Activated T-cell treated with anti-CD3 and anti-CD28 coated beads, Interleukin-2, amount 50 U/mL, for 24 hours (primary cell): ENCODE results near the gene MYO3B.
"Not testable (repeated sequence)": the region's sequence is repeated elsewhere in the genome, so short reads cannot be mapped to it uniquely, and the experiment has no call there.

Experiments
- DNase-seq: peaks from one replicate; pipeline ENCODE4 v3.0.0-alpha.2; 2020
- H3K27ac Mint-ChIP-seq: 2 replicates; pipeline ENCODE4 v1.8.0; 2020; ENCODE audit warnings: mild to moderate bottlenecking, mixed read lengths
- H3K27me3 Mint-ChIP-seq: 2 replicates; pipeline ENCODE4 v1.8.0; 2020; ENCODE audit warnings: mixed read lengths
- H3K36me3 Mint-ChIP-seq: 2 replicates; pipeline ENCODE4 v1.8.0; 2020; ENCODE audit warnings: low read depth, mixed read lengths
- H3K4me1 Mint-ChIP-seq: 2 replicates; pipeline ENCODE4 v1.8.0; 2020; ENCODE audit warnings: low read depth, mixed read lengths
- H3K4me3 Mint-ChIP-seq: 2 replicates; pipeline ENCODE4 v1.8.0; 2020; ENCODE audit warnings: mild to moderate bottlenecking, moderate library complexity, mixed read lengths
- H3K9me3 Mint-ChIP-seq: 2 replicates; pipeline ENCODE4 v1.8.0; 2020; ENCODE audit warnings: mixed read lengths

MYO3B gene

GRCh38 chr2:170523506-170523905 is 345.6 kb downstream of the MYO3B start:
- Mint-ChIP-seq H3K27me3 (peaks cover 12% of the 10 kb centered on the region), H3K27ac (no peak overlapping the region), H3K4me3 (no peak overlapping the region), H3K9me3 (no peaks in the 10 kb centered on the region), H3K36me3 (no peaks in the 10 kb centered on the region), H3K4me1 (no peaks in the 10 kb centered on the region)
- no peak for DNase-seq

GRCh38 chr2:170524828-170525565 is 347.1 kb downstream of the MYO3B start:
- no peaks in the 10 kb centered on the region for H3K9me3 Mint-ChIP-seq
- DNase-seq = no peak
- H3K27me3 Mint-ChIP-seq = peaks cover 19% of the 10 kb centered on the region
- H3K4me3 Mint-ChIP-seq = no peak overlapping the region
- H3K27ac Mint-ChIP-seq = no peak overlapping the region
- H3K36me3 Mint-ChIP-seq = no peaks in the 10 kb centered on the region
- H3K4me1 Mint-ChIP-seq = no peaks in the 10 kb centered on the region

- H3K36me3 Mint-ChIP-seq = no peaks in the 10 kb centered on the region
- DNase-seq = no peak
- H3K4me1 Mint-ChIP-seq = no peaks in the 10 kb centered on the region
- H3K4me3 Mint-ChIP-seq = no peak overlapping the region
- no peaks in the 10 kb centered on the region for H3K9me3 Mint-ChIP-seq
- no peak overlapping the region for H3K27ac Mint-ChIP-seq
- H3K27me3 Mint-ChIP-seq = peaks cover 24% of the 10 kb centered on the region
Observed at GRCh38 chr2:170525566-170525900, 347.6 kb downstream of the MYO3B start.

GRCh38 chr2:170530284-170530745 is 352.4 kb downstream of the MYO3B start:
- H3K4me1 Mint-ChIP-seq = no peaks in the 10 kb centered on the region
- no peaks in the 10 kb centered on the region for H3K36me3 Mint-ChIP-seq
- H3K4me3 Mint-ChIP-seq = no peak overlapping the region
- H3K9me3 Mint-ChIP-seq = no peaks in the 10 kb centered on the region
- no peak for DNase-seq
- H3K27me3 Mint-ChIP-seq = peaks cover 25% of the 10 kb centered on the region
- H3K27ac Mint-ChIP-seq = no peak overlapping the region

GRCh38 chr2:170530803-170531564 is 353.0 kb downstream of the MYO3B start:
- no peaks in the 10 kb centered on the region for H3K36me3 Mint-ChIP-seq
- no peaks in the 10 kb centered on the region for H3K9me3 Mint-ChIP-seq
- H3K4me3 Mint-ChIP-seq = no peak overlapping the region
- peaks cover 25% of the 10 kb centered on the region for H3K27me3 Mint-ChIP-seq
- no peaks in the 10 kb centered on the region for H3K4me1 Mint-ChIP-seq
- H3K27ac Mint-ChIP-seq = no peak overlapping the region
- no peak for DNase-seq

- no peaks in the 10 kb centered on the region for H3K36me3 Mint-ChIP-seq
Observed at GRCh38 chr2:170531876-170532275, 353.9 kb downstream of the MYO3B start.

GRCh38 chr2:170533156-170533555 is 355.2 kb downstream of the MYO3B start:
- Mint-ChIP-seq H3K9me3 (no peaks in the 10 kb centered on the region), H3K4me1 (no peaks in the 10 kb centered on the region), H3K4me3 (no peak overlapping the region), H3K27me3 (peaks cover 16% of the 10 kb centered on the region), H3K36me3 (no peaks in the 10 kb centered on the region), H3K27ac (no peak overlapping the region)
- DNase-seq = no peak

More at GRCh38 chr2:170531876-170532275, 353.9 kb downstream of the MYO3B start:
- Mint-ChIP-seq H3K4me3 (no peak overlapping the region), H3K9me3 (no peaks in the 10 kb centered on the region), H3K27me3 (peaks cover 23% of the 10 kb centered on the region), H3K4me1 (no peaks in the 10 kb centered on the region), H3K27ac (no peak overlapping the region)
- DNase-seq = no peak

- peaks cover 11% of the 10 kb centered on the region for H3K27me3 Mint-ChIP-seq
- H3K4me3 Mint-ChIP-seq = no peak overlapping the region
- no peak overlapping the region for H3K27ac Mint-ChIP-seq
- H3K36me3 Mint-ChIP-seq = no peaks in the 10 kb centered on the region
- H3K9me3 Mint-ChIP-seq = no peaks in the 10 kb centered on the region
- no peaks in the 10 kb centered on the region for H3K4me1 Mint-ChIP-seq
- DNase-seq = no peak
Observed at GRCh38 chr2:170535552-170535951, 357.6 kb downstream of the MYO3B start.

GRCh38 chr2:170544817-170545216 is 366.9 kb downstream of the MYO3B start:
- Mint-ChIP-seq H3K27ac (no peak overlapping the region), H3K4me1 (no peaks in the 10 kb centered on the region), H3K36me3 (no peaks in the 10 kb centered on the region), H3K9me3 (peaks cover 3% of the 10 kb centered on the region), H3K4me3 (no peak overlapping the region), H3K27me3 (peaks cover 11% of the 10 kb centered on the region)
- DNase-seq = no peak

GRCh38 chr2:170548304-170548703 is 370.4 kb downstream of the MYO3B start:
- H3K27ac Mint-ChIP-seq = no peak overlapping the region
- DNase-seq = no peak

GRCh38 chr2:170550501-170550900 is 372.6 kb downstream of the MYO3B start:
- peaks cover 17% of the 10 kb centered on the region for H3K9me3 Mint-ChIP-seq
- H3K36me3 Mint-ChIP-seq = no peaks in the 10 kb centered on the region
- H3K27me3 Mint-ChIP-seq = peaks cover 3% of the 10 kb centered on the region
- H3K4me3 Mint-ChIP-seq = no peak overlapping the region
- no peak for DNase-seq
- H3K27ac Mint-ChIP-seq = no peak overlapping the region
- H3K4me1 Mint-ChIP-seq = no peaks in the 10 kb centered on the region

More at GRCh38 chr2:170548304-170548703, 370.4 kb downstream of the MYO3B start:
- H3K4me3 Mint-ChIP-seq = no peak overlapping the region
- no peaks in the 10 kb centered on the region for H3K4me1 Mint-ChIP-seq
- H3K27me3 Mint-ChIP-seq = peaks cover 5% of the 10 kb centered on the region
- H3K9me3 Mint-ChIP-seq = peaks cover 14% of the 10 kb centered on the region
- no peaks in the 10 kb centered on the region for H3K36me3 Mint-ChIP-seq

- peaks cover 17% of the 10 kb centered on the region for H3K9me3 Mint-ChIP-seq
- not testable (repeated sequence) for H3K27me3 Mint-ChIP-seq, DNase-seq, H3K27ac Mint-ChIP-seq, H3K4me1 Mint-ChIP-seq, H3K36me3 Mint-ChIP-seq, H3K4me3 Mint-ChIP-seq
Observed at GRCh38 chr2:170551899-170552298, 374.0 kb downstream of the MYO3B start.

- H3K27ac Mint-ChIP-seq = no peak overlapping the region
- H3K9me3 Mint-ChIP-seq = peaks cover 17% of the 10 kb centered on the region
- no peak for DNase-seq
- H3K36me3 Mint-ChIP-seq = no peaks in the 10 kb centered on the region
- H3K27me3 Mint-ChIP-seq = peaks cover 5% of the 10 kb centered on the region
- no peaks in the 10 kb centered on the region for H3K4me1 Mint-ChIP-seq
- H3K4me3 Mint-ChIP-seq = no peak overlapping the region
Observed at GRCh38 chr2:170553748-170554147, 375.8 kb downstream of the MYO3B start.

- Mint-ChIP-seq H3K27me3 (peaks cover 5% of the 10 kb centered on the region), H3K9me3 (peaks cover 17% of the 10 kb centered on the region), H3K4me3 (no peak overlapping the region), H3K4me1 (no peaks in the 10 kb centered on the region), H3K27ac (no peak overlapping the region), H3K36me3 (no peaks in the 10 kb centered on the region)
- no peak for DNase-seq
Observed at GRCh38 chr2:170554278-170554955, 376.5 kb downstream of the MYO3B start.

- no peak overlapping the region for H3K27ac Mint-ChIP-seq
Observed at GRCh38 chr2:170562928-170563327, 385.0 kb downstream of the MYO3B start.

More at GRCh38 chr2:170562928-170563327, 385.0 kb downstream of the MYO3B start:
- DNase-seq = no peak
- Mint-ChIP-seq H3K4me3 (no peak overlapping the region), H3K27me3 (peaks cover 15% of the 10 kb centered on the region), H3K4me1 (no peaks in the 10 kb centered on the region), H3K36me3 (no peaks in the 10 kb centered on the region), H3K9me3 (no peaks in the 10 kb centered on the region)
